ENCODE results near the gene C16orf92.

C16orf92 gene

GRCh38 chr16:29989111-29989858 lies 33.7 kb upstream of the C16orf92 start:
- no peak for DNase-seq

- DNase-seq: no peak
These were observed 33.0 kb upstream of the C16orf92 start for GRCh38 chr16:29990034-29990433.

GRCh38 chr16:29990883-29991570 lies 32.0 kb upstream of the C16orf92 start:
- DNase-seq: no peak

DNA sequence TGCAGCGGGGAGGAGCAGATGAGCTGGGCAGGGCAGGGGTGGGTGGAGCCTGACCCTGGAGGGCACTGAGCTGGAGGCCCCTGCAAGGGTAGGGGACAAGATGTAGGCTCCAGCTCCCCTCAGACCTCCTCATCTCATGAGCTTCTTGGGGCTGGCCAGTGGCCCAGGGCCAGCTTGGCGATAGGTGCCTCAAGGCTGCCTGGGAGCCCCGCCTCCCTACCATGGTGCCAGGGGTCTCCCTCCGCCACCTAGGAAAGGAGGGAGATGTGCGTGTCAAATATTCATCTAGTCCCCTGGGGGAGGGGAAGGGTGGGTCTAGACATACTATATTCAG lies 31.5 kb upstream of the C16orf92 start:
- no peak for DNase-seq

GRCh38 chr16:29992344-29992967 lies 30.5 kb upstream of the C16orf92 start:
- no peak for DNase-seq

DNA sequence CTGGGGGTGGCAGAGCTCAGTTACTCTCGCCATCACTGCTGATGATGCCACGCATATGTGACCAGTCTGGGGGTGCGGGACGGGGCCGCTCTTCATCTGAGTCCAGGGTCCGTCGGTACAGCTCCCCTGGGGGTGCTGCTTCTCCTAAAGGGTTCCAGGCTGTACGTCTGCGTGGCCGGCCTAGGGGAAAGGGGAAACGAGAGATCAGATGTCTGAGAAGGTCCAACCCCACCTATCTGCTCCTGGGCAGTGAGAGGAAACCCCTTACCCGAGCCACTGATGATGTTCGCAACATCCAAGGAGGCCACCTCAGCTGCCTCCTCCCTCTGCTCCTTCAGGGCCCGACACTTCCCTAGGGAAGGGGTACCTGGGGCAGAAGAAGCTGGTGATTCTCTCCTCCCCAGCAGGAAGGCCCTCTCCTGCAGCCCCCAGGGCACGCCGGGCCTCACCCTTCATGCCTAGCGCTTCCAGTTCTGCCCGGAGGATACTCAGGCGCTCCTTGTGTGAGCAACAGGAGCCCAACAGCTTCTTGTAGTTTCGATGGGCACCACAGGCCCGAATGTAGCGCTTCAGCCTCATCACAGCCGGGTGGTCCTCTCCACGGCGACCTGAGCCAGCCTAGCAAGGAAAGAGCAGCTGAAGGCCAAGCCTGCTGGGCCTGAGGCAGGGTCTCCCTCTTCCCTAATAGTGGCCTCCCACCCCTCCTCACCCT lies 29.7 kb upstream of the C16orf92 start:
- DNase-seq: no peak

DNA sequence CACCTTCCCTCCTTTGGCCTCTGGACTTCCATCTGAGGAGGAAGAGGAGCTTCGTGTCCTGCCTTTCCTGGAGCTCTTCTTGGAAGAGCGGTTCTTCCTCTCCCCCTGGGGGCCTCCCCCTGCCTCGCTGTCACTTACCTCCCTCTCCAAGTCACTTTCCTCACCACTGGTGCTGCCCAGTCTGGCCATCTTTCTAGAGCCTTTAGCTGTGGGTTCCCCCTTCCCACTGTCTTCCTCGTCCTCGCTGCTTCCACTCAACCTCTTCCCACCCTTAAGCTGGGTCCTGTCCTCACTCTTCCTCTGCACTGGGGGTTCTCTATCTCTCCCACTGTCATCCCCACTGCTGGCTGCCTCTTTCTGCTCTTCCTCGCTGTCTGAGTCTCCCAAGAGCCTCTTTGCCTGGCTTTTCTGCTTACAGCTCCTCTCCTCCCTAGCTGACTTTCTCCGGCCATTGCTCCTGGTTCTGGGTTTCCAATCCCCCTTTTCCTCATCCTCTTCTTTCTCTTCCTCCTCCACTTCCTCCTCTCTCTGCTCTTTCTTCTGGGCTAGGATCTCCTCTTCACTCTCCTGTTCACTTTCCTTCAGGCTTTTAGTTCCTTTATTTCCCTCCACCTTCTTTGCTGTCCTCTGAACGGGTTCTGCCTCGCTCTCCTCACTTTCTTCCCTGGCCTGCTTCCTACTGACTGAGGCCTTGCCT lies 28.9 kb upstream of the C16orf92 start:
- DNase-seq: no peak

- DNase-seq: no peak
These were observed 28.2 kb upstream of the C16orf92 start for GRCh38 chr16:29994600-29995323.

DNA sequence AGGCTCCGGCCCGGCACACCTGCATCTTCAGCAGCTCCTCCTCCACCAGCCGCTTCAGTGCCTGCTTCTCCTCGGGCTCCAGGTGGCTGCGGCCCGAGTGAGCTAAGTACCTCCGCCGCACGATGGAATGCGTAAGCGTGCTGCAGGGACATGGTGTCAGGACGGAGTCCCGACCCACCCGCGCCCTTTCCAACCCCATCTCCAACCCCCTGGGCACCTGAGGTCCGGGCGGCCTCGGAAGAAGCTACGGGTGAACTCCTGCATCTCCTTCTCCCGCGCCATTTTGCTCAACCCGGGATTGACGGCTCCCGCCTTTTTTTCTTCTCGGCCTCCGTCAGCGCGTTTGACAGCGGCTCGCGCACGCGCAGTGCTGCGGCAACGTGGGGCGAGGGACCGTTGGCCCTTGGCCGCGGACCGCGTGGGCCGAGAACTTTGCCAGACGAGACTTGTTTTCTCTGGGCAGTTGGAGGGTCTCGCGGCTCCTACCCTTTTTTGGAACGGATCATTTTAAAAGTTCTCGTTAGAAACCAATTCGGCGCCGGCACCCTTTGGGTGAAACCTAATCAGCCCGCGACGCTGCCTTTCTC lies 27.6 kb upstream of the C16orf92 start, which contains the start of gene HIRIP3:
HIRIP3 (minus strand) TSS at position 294 of the 587 bp plus-strand sequence; CDS start at position 282, 12 bp downstream.
- peak; percentile 87 to 89 for DNase-seq

DNA sequence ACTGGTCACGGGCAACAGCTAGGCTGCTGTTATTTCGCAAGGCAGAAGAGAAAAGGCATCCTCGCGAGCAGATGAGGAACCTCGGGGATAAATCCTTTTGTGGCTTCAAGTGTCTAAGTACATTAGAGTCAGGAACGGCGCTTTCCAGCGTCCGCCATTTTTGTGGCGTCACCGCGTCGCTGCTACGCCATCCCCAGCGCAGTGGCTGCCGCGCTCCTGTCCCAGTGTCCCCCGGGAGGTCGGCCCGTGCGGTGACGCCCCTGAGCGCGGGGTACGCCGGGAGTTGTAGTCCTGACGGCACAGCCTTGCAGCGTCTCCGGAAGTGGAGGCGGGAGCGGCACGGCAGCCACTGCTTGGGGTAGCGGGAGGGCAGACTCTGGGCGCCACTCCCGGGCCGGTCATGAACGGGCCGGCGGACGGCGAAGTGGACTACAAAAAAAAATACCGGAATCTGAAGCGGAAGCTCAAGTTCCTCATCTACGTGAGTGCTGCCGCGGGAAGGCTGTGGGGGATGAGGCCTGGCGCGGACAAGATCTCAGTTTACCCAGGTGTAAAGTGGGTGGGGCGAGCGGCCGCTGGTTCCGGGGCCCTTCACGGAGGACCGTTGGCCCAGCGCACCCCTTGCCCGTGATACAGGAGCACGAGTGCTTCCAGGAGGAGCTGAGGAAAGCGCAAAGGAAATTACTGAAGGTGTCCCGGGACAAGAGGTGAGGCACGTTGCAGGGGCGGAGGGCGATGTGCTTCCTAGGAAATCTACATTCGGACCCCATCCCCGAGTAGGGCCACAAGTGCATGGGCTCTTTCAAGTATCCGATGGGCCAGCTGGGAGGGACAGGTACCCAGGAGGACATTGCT lies 26.9 kb upstream of the C16orf92 start, which contains the start of gene INO80E:
INO80E (plus strand) TSS at position 331 of the 855 bp plus-strand sequence; CDS start at position 401, 70 bp downstream.
- DNase-seq: peak; percentile 98

DNA sequence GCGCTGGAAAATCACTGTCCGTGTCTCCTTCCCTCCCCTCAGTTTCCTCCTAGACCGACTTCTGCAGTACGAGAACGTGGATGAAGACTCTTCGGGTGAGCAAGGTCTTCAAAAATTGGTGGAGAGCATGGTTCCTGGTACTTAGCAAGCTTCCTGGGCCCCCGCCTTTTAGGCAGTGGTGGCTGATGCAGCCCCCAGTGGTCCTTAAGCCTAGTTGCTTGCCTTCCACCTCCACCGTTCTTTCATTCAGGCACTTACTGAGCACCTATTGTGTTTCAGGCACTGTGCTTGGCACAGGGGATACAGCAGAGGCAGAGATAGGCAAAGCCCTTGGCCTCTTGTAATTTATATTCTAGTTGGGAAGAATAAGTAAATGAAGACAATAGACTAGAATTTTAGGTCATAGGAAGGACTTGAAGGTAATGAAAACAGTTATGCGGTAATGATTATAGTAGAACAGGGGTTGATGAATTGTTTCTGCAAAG lies 26.2 kb upstream of the C16orf92 start:
- no peak for DNase-seq

DNA sequence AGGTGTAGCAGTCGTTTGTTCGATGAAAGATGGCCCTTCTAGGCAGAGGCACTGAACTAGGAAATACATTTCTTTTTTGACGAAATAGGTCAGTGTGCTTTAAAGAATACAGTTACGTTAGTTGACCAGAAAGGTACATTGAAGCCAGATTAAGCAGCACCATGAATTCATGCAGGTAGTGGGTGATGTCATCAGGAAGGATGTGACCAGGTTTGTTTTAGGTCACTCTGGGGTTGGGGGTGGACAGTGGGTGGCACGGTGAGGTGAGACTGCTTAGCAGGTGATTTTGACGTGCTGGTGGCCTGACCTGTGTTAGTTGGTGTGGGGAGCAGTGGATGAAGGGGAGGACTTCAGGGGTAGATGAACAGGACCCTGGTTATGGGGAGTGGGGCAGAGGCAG lies 23.4 kb upstream of the C16orf92 start:
- DNase-seq: no peak

- DNase-seq: no peak
These were observed 22.0 kb upstream of the C16orf92 start for GRCh38 chr16:30000735-30001631.

GRCh38 chr16:30002614-30003346 lies 20.2 kb upstream of the C16orf92 start:
- DNase-seq: no peak

DNA sequence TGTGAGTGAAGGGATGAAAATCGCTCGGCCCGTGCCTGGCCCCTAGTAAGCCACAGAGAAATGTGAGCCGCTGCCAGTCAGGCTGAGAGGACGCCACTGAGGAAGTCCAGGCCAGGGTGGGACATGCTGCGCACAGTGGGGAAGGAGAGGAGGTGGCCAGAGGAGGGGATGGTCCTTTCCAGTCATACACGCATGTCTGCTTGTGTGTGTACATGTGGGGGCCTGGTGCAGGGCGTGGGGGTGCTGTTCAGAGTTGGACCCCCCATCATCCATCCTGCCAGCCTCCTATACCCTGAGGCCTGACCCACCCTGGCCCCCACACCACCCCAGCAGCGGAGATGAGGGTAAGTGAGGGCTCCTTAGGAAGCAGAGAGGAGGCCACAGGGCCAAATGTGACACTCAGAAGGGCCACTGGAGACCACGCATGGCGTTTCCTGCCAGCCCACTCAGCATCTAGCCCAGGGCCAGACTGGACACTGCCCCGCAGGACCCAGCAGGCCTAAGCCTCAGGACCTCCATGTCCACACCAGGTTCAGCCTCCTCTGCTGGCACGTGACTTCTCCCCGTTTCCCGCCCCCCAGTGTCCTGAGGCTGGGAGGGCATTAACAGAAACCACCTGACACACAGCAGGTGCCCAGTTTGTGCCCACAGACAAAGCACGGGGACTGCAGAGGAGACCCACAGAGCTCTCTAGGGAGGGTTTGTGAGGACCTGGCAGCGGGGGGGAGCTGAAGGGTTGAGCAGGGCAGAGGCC lies 19.2 kb upstream of the C16orf92 start:
- no peak for DNase-seq

- DNase-seq: no peak
These were observed 18.6 kb upstream of the C16orf92 start for GRCh38 chr16:30004424-30004776.

DNA sequence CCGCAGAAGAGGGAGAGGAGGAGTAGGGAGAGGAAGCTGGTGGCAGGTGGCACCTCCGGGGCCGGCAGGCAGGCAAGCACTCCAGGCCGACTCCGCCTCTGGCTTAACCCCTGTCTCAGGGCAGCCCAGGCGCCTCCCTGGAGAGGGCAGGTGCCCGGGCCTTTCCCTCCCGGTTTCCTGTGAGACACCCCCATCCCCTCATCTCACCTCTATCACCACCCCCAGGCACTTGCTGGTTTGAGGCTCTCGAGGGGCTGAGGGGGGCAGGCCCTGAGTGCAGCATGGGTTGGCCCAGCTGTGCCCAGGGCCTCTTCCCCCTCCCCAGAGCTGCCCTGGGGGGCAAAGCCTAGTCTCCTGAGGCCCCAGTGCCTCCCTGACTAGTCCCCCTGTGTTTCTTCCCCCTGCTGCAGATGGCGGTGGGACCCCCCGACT lies 18.2 kb upstream of the C16orf92 start:
- DNase-seq: no peak

All from CD4-positive, alpha-beta T cell treated with Interleukin-4 for 1 hour (primary cell).